Left ventricle myocardium inferior (tissue), 1 donor: ENCODE measurements around the gene RAB44. TPM values are rescaled to one million over a fixed set of nuclear protein-coding genes. Genes with fewer than 3 reads are reported as not detected.

ENCODE experiments used
- DNase-seq: peaks from one replicate; pipeline ENCODE4 v3.0.0-alpha.2; 2020
- H3K27ac ChIP-seq: fragments of 200-600 bp; replicated peaks from 2 replicates; pipeline ENCODE4 v1.8.0; 2021
- H3K27me3 ChIP-seq: fragments of 200-600 bp; 2 replicates; pipeline ENCODE4 v1.8.0; 2021; ENCODE audit warnings: low read depth
- H3K36me3 ChIP-seq: fragments of 200-600 bp; 2 replicates; pipeline ENCODE4 v1.8.0; 2021
- H3K4me1 ChIP-seq: fragments of 200-600 bp; 2 replicates; pipeline ENCODE4 v1.8.0; 2021
- H3K4me3 ChIP-seq: fragments of 200-600 bp; 2 replicates; pipeline ENCODE4 v1.8.0; 2021; ENCODE audit warnings: mild to moderate bottlenecking, moderate library complexity
- H3K9me3 ChIP-seq: fragments of 200-600 bp; replicated peaks from 2 replicates; pipeline ENCODE4 v1.8.0; 2021
- CTCF ChIP-seq: fragments of 200-600 bp; IDR thresholded peaks from 2 replicates; pipeline ENCODE4 v1.8.0; 2021; ENCODE audit warnings: antibody characterized with exemption, mild to moderate bottlenecking, borderline replicate concordance
- intact Hi-C: fragments of 100-400 bp; cut with micrococcal nuclease; formaldehyde crosslinking; loops from one replicate; pipeline ENCODE4 v1.11.0; 2022
- total RNA-seq: library from RNA; stranded (reverse); fragmentation: NEBNext Ultra II Directional; extraction: Animal tissue kit (Norgen Biotek cat#: 25700); gene quantifications from one replicate; pipeline ENCODE4 v1.2.1, GENCODE V29; 2021
- donor health status: DM: no; HTN: yes; CAD: no; lungs with severe emphysema.

The RAB44 gene
- total RNA-seq, 1 donor from 2014 or later = 0.05 TPM

DNA sequence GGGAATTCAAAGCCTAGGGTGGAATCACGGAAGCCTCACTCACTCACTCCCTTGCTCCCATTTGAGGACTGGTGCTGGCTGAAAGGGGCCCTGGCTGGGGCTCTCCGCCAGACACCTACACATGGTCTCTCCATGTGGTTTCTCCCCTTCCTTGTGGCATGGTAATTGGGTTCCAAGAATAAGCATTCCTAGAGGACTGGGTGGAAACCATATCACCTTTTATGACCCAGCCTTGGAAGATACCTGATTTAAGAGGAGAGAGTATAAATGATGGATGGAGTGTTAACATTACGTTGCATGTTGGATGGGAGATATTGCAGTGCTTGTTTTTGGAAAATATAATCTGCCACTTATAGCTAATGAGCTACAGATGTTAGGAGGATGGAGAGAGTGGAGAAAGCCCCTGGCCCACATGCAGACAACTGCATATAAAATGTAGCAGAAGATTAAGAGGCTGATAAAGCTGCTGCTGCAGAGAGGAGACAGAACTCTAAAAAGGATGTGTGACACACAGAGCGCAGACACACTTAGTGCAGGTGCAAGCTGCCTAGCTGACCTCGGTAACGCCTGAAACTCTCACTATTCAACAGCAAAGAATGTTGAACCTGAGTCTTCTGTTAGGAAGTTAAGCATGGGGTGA, 42.4 kb upstream of the RAB44 start:
- intact Hi-C loops = no loop called here

DNA sequence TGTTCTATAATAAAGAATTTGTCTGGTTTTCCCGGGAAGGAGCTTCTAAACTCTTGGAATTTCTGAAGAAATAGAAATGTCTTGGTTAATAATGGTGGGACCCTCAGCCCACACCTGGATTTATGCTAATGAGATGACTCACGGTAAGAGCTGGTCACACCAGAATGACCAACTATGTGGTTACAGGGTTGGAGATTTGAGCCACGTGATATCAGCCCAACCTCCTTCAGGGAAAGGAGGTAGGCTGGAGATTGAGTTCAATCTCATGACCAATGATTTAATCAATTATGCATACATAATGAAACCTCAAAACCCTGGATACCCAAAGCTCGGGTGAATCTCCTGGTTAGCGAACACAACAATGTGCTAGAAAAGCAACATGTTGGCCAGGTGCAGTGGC, 41.2 kb upstream of the RAB44 start:
- Histone ChIP-seq H3K4me1 (peaks cover 11% of the 10 kb centered on the region), H3K27ac (no peak overlapping the region), H3K36me3 (no peaks in the 10 kb centered on the region), H3K4me3 (no peak overlapping the region), H3K27me3 (no peaks in the 10 kb centered on the region), H3K9me3 (no peaks in the 10 kb centered on the region)
- no peak for DNase-seq
- intact Hi-C loops = no loop called here
- no peak for TF ChIP-seq CTCF

More for the DNA sequence above, 42.4 kb upstream of the RAB44 start:
- DNase-seq = no peak
- Histone ChIP-seq H3K4me3 (no peak overlapping the region), H3K27ac (no peak overlapping the region), H3K27me3 (no peaks in the 10 kb centered on the region), H3K4me1 (peaks cover under 1% of the 10 kb centered on the region), H3K9me3 (no peaks in the 10 kb centered on the region), H3K36me3 (no peaks in the 10 kb centered on the region)
- TF ChIP-seq CTCF = no peak

DNA sequence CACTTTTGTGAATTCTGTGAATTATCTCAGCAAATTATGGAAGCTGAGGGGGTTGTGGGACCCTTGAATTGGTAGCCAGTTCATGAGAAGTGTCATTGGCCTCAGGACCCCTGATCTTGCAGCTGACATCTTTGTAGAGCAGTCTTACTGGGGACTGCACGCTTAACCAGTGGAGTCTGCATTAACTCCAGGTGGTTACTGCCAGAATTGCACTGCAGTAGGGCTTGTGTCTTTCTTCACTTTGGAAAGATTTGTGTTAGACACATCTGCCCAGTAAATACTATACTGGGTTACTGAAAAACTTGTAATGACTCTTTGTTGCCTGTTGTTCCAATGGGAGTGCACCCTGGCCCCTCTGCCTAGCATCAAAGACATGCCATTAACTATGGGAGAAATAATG, 40.4 kb upstream of the RAB44 start:
- intact Hi-C loops = no loop called here
- no peaks in the 10 kb centered on the region for H3K27me3 ChIP-seq
- TF ChIP-seq CTCF = no peak
- H3K36me3 ChIP-seq = no peaks in the 10 kb centered on the region
- no peak for DNase-seq
- no peak overlapping the region for H3K4me3 ChIP-seq
- H3K27ac ChIP-seq = no peak overlapping the region
- peaks cover 11% of the 10 kb centered on the region for H3K4me1 ChIP-seq
- no peaks in the 10 kb centered on the region for H3K9me3 ChIP-seq

- Histone ChIP-seq H3K4me3 (no peak overlapping the region), H3K27ac (no peak overlapping the region), H3K4me1 (peaks cover 11% of the 10 kb centered on the region), H3K27me3 (no peaks in the 10 kb centered on the region), H3K36me3 (no peaks in the 10 kb centered on the region), H3K9me3 (no peaks in the 10 kb centered on the region)
- no peak for TF ChIP-seq CTCF
- no peak for DNase-seq
- intact Hi-C loops = no loop called here
These were observed 39.6 kb upstream of the RAB44 start for GRCh38 chr6:36657942-36658544.

DNA sequence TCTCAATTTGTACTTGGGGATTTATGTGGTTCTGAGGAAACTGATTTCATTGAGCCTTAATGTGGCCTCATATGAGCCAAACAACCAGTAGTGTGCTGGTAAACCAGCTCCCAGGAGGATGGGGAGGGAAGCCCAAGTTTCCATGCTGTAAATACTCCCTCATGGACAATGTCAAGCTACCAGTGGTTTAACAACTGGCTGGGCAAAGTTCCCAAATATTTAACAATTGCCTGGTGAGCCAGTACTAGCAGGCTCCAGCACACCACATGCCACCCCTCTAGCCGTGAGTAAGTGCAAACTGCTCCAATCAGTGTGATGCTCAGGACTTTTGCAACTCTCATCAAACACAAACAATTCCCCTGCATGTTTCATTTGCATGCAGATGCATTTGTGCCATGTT, 38.4 kb upstream of the RAB44 start:
- peaks cover 11% of the 10 kb centered on the region for H3K4me1 ChIP-seq
- H3K9me3 ChIP-seq = no peaks in the 10 kb centered on the region
- H3K36me3 ChIP-seq = no peaks in the 10 kb centered on the region
- no peak overlapping the region for H3K27ac ChIP-seq
- DNase-seq = no peak
- no peaks in the 10 kb centered on the region for H3K27me3 ChIP-seq
- no peak for TF ChIP-seq CTCF
- intact Hi-C loops = no loop called here
- no peak overlapping the region for H3K4me3 ChIP-seq
